ENCODE results near the gene DDRGK1.
"Not testable (repeated sequence)": the region's sequence is repeated elsewhere in the genome, so short reads cannot be mapped to it uniquely, and the experiment has no call there.

Gene DDRGK1

GRCh38 chr20:3164763-3165410 is 39.6 kb downstream of the DDRGK1 start:
- DNase-seq (ENCODE audit: low read depth in 2 of 2), result no peak

DNA sequence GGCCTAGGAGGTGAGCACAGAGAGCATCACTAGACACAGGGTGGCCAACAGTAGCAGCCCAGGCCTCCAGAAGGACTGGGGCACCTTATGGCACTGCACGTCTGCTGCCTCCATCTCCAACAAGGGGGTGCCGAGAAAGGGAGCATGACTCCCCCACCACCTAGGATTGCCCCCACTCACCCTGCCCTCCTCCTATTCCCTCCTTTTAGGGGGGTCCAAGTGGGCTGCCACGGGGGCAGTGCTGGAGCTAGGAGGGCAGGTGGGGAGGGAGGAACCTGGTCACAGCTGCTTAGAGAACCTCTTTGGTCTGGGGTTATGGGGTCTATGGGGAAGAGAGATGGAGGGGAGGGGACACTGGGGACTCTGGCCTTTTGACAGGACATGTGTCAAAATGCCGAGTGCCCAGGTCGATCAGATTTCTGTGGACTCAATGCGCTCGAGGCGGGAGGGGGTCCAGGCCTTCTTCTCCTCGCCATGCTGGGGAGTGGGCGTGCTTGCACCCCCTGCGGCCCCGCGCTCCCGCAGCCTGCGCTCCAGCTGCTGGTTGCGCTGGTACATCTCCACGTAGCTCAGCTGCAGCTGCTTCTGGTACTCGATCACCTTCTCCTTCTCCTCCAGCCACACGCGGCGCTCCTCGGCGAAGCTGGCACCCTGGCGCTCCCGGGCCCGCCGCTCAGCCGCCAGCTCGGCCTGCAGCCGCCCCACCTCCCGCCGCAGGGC is 40.3 kb downstream of the DDRGK1 start:
- DNase-seq (ENCODE audit: low read depth in 2 of 2), result no peak

- DNase-seq (ENCODE audit: low read depth in 2 of 2), result no peak
These were observed 41.1 kb downstream of the DDRGK1 start for GRCh38 chr20:3163099-3164042.

DNA sequence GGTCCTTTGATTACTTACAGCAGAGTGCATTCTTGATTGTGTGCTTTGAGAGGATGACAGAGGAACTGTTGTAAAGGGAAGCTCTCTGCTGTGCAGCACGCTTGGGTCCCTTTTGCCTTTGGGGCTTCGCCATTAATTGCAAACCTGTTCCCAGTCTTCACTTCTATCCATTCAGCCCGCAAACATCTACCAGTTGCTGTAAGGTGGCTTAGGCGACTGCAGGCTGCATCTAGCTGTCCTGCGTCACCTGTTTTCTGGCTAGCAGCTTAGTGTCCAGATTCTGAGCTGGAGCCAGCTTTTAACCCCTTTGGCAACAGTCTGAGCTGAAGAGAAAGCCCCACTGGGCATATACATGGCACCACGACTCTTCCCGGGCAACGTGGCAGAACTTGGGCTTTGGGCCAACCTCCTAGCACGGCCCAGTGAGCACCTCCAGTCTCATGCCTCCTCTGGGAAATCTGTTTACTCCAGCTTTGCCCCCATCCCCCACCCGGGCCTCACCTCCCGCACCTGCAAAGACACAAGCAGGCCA is 42.3 kb downstream of the DDRGK1 start:
- no peak for DNase-seq (ENCODE audit: low read depth in 2 of 2)

DNA sequence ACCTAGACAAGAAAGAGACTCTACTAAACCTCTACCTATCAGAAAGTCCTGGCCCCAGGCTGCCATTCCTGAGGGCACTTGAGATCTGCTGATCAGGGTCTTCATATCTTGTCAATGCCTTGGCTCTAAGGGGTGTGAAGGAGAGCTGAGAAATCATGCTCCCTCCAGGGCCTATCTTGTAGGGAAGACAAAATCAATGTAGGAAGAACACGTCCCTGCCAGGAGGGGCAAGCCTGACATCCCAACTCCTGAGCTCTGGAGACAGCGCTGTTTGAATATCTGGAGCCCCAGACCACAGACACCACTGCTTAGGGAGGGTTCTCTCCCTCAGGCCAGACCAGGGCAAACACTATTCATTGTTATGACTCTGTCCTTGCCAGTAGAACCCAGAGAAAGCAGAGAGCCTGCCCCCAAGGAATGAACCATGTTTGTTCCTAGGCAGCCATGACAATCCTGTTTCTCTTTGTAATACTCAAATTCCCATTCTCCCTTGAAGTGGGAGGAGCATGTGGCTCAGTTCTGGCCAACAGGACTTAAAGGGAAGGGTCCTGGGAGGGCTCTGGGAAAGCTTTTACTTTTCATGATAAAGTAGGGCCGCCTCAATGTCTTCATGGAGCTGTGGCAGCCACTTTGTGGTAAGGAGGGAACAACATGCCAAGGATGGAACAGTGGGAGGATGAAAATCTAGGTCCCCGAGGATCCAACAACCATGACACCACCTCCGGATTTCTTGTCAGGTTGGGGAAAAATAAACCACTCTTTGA is 43.0 kb downstream of the DDRGK1 start:
- DNase-seq (ENCODE audit: low read depth in 2 of 2), result no peak

DNA sequence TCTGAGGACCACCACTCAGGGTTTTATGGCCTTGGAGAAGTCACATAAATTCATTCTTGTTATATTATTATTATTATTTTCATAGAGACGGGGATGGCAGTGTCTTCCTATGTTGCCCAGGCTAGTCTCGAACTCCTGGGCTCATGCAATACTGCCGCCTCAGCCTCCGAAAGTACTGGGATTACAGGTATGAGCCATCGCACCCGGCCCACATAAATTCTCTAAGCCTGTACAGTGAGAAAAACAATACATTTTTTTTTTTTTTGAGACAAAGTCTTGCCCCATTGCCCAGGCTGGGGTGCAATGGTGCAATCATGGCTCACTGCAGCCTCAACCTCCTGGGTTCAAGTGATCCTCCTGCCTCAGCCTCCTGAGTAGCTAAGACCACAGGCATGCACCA is 44.1 kb downstream of the DDRGK1 start:
- DNase-seq (ENCODE audit: low read depth in 2 of 2), result no peak

DNA sequence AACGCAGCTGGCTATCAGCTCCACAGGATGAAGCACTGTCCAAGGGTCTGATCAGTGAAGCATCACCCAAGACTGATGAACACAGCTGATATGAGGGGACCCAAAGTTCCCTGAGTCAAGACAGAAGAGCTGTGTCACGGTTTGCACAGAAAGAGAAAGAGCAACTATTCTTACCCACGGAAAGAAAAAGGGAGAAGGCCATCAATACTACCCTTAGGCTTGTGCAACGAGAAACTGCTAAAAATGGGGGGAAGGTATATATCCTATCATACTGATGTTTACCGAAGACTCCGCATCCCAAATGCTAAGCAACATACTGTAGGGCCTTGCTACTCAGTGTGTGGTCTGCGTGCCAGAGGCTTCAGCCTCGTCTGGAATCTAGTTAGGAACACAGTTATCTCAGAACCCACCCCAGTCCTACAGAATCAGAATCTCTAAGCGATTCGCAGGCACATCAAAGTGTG is 45.5 kb downstream of the DDRGK1 start:
- DNase-seq (ENCODE audit: low read depth in 2 of 2), result no peak

DNA sequence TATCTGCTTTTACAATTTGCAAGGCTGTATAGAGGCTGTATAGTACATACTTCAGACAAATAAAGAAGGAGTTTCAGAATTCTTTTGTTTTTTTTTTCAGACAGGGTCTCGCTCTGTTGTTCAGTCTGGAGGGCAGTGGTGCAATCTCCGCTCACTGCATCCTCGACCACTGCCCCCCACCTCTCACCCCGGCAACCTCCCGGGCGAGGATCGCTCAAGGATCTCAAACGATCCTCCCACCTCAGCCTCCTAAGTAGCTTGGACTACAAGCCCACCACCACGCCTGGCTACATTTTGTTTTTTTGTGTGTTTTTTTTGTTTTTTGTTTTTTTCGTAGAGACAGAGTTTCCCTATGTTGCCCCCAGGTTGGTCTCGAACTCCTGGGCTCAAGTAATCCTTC is 46.7 kb downstream of the DDRGK1 start:
- DNase-seq (ENCODE audit: low read depth in 2 of 2), result no peak

GRCh38 chr20:3156811-3157619 is 47.5 kb downstream of the DDRGK1 start:
- DNase-seq (ENCODE audit: low read depth in 2 of 2), result no peak

GRCh38 chr20:3152057-3152644 is 52.3 kb downstream of the DDRGK1 start:
- not testable (repeated sequence) for DNase-seq (ENCODE audit: low read depth in 2 of 2)

- no peak for DNase-seq (ENCODE audit: low read depth in 2 of 2)
These were observed 53.6 kb downstream of the DDRGK1 start for GRCh38 chr20:3150908-3151307.

DNA sequence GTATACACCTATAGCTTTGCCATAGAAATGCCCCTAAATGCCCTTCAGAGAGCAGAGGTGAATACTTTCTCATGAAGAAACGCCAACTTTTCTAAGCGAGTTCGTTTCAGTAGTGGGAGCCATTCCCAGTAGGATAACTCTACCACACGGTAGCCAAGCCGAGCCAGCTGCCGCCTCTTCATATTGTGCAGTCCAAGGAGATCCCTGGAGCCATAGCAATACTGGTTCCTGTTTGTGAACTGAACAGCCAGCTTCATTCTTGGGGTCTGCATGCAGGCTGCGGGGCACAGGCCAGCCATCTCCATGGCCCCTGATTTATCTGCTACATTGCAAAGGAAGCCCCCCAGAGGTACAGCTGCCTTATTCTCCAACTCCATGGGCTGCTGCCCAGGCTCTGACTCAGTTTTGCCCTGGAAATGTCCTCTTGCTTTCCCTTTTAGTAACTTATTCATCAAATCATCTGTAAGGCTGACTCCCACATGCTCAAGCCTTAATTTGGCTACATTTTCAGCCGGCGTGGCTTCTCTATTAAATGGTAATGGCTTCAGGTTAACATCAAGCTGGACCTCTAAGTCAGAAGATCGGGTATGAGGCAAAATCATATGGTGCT is 57.6 kb downstream of the DDRGK1 start:
- DNase-seq (ENCODE audit: low read depth in 2 of 2), result no peak

DNA sequence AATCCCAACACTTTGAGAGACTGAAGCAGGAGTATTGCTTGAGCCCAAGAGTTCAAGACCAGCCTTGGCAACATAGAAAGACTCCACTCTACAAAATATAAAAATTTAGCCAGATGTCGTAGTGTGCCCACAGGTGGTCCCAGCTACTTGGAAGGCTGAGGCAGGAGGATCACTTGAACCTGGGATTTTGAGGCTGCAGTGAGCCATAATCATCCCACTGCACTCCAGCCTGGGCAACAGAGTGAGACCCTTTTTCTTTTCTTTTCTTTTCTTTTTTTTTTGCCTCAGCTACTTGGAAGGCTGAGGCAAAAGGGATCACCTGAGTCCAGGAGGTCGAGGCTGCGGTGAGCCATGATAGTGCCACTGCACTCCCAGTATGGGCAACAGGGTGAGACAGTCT is 62.7 kb downstream of the DDRGK1 start:
- no peak for DNase-seq (ENCODE audit: low read depth in 2 of 2)

Measured in fibroblast of skin of left quadriceps (primary cell).